BJ (cell line): ENCODE results near the gene FUT9. TPM values are rescaled to one million over a fixed set of nuclear protein-coding genes. Genes with fewer than 3 reads are reported as not detected.

Experiments
- CTCF ChIA-PET: fragments of 350-600 bp; formaldehyde crosslinking; extraction: SDS; loops from one replicate; lab custom pipeline; 2021; ENCODE audit warnings: antibody characterized with exemption, inconsistent platforms; lab: Yijun Ruan, JAX
- POLR2A ChIA-PET: fragments of 300-600 bp; sonication (Branson Sonifier 250); formaldehyde crosslinking; extraction: SDS; loops from one replicate; lab custom pipeline; 2021; ENCODE audit warnings: antibody characterized with exemption; lab: Charles Lee
- DNase-seq: peaks from one replicate; pipeline ENCODE4 v3.0.0-alpha.2; 2011; ENCODE audit warnings: low read depth
- H3K27me3 ChIP-seq: 2 replicates; pipeline ENCODE4 v1.6.0; 2011; ENCODE audit warnings: low read length; ENCODE audit not compliant: control insufficient read depth, insufficient read depth
- H3K36me3 ChIP-seq: 2 replicates; pipeline ENCODE4 v1.5.1; 2011; ENCODE audit warnings: low read length; ENCODE audit not compliant: control insufficient read depth, insufficient read depth
- H3K4me3 ChIP-seq: 2 replicates; pipeline ENCODE4 v1.5.1; 2011; ENCODE audit warnings: low read depth, mild to moderate bottlenecking, control low read depth, low read length
- polyA minus RNA-seq: library from RNA; depleted of rRNA, polyadenylated mRNA; stranded (reverse); fragments of >200 nt; gene quantifications from 2 replicates; pipeline ENCODE4 v1.2.3, GENCODE V29; 2011; rRNA and poly(A)+ RNA removed
- polyA plus RNA-seq: library from polyadenylated mRNA; depleted of rRNA; stranded (reverse); fragments of >200 nt; gene quantifications from 2 replicates; pipeline ENCODE4 v1.2.3, GENCODE V29; 2011; rRNA removed
- TF ChIP-seq, protein P1 (sequence below): IDR thresholded peaks from 2 replicates; pipeline ENCODE4 v1.5.1; 2011; ENCODE audit warnings: low read depth, mild to moderate bottlenecking, control low read depth, inconsistent platforms, low read length, moderate library complexity; ENCODE audit not compliant: insufficient read depth

FUT9 gene
- polyA plus RNA-seq (not detected in 2 replicates), polyA minus RNA-seq (not detected in 2 replicates)

DNA sequence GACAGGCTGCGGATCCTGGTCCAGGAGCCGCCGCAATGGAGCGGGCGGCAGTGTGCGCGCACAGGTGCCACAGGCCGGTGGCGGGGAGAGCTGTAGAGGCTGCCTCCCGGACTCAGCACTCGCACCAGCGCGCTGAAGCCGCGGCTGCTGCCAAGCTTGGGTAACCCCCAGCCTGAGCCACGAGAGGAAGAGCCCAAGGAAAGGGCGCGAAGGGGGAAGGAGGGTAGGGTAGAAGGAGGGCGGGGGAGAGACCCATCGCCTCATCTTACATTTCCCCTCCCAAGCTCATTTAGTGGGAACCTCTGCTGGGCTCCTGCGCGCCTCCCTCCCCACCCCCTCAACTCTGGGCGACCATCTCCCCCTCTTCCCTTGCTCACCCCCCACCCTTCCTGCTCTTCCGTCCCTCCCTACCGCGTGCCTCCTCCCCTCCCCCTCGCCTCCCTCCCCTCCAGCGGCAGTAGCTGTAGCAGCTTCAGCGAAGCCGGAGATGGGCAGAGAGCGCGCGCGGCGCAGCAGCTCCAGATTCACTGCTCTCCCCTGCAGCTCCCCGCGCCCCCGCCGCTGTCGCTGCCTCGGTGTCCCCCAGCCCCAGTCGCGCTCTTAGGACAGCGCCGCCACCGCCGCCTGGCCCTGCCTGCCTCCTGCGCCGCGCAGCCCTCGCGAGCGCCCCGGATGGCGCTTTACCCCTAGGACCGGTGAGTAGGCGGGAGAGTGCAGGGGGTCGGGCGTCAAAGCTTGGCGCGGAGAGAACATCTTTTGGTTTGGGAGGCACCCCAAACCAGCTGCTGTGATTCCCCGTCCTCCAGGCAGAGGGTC lies at the start of gene FUT9:
FUT9 (plus strand) TSS at position 457 of the 816 bp plus-strand sequence. CDS start 187,182 bp downstream, outside the sequence.
- ChIA-PET POLR2A (no interaction called here), CTCF (interaction anchor here (0.6 kb wide), 1 partner anchor 570 kb away, joined by 3 read pairs; no protein-coding TSS in a partner anchor)
- Histone ChIP-seq H3K36me3 (no peaks in the 10 kb centered on the region), H3K4me3 (no peak within 1 kb of the TSS), H3K27me3 (no peaks in the 10 kb centered on the region)
- no peak for DNase-seq
- TF ChIP-seq, protein P1, sequence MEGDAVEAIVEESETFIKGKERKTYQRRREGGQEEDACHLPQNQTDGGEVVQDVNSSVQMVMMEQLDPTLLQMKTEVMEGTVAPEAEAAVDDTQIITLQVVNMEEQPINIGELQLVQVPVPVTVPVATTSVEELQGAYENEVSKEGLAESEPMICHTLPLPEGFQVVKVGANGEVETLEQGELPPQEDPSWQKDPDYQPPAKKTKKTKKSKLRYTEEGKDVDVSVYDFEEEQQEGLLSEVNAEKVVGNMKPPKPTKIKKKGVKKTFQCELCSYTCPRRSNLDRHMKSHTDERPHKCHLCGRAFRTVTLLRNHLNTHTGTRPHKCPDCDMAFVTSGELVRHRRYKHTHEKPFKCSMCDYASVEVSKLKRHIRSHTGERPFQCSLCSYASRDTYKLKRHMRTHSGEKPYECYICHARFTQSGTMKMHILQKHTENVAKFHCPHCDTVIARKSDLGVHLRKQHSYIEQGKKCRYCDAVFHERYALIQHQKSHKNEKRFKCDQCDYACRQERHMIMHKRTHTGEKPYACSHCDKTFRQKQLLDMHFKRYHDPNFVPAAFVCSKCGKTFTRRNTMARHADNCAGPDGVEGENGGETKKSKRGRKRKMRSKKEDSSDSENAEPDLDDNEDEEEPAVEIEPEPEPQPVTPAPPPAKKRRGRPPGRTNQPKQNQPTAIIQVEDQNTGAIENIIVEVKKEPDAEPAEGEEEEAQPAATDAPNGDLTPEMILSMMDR = no peak

DNA sequence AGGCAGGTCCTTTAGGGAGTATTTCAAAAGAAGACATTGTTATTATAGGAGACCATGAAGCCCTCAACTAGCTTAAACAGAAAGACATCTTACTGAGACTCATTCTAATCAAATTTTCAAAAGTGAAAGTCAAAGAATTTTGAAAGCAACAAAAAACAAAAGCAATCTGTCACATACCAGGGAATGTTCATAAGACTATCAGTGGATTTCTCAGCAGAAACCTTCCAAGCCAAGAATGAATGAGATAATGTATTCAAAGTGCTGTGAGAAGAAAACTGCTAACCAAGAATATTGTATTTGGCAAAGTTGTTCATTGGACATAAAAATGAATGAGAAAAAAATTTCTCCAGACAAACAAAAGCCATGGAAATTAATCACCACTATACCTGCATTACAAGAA lies 48.2 kb upstream of the FUT9 start:
- TF ChIP-seq, protein P1 = no peak
- POLR2A ChIA-PET = no interaction called here
- H3K27me3 ChIP-seq = no peaks in the 10 kb centered on the region
- H3K36me3 ChIP-seq = no peaks in the 10 kb centered on the region
- H3K4me3 ChIP-seq = no peak overlapping the region
- CTCF ChIA-PET = no interaction called here
- no peak for DNase-seq

DNA sequence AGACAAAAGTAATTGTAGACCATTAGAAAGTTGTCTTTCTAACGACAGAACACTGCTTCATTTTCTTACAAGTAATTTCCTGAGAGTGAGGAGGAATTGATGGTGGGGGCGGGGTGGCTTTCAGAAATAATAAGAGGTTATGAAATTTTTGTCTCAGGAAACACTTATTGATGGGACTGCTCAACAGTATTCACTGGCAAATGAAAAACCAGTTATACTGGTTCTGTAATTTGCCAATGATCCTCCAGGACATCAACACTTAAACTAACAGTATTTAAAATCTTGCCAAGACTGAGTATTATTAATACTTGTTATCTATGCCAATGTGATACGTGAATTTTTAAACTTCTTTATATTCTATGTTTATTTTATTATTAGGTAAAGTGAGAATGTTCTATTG lies 41.8 kb upstream of the FUT9 start:
- no peaks in the 10 kb centered on the region for H3K36me3 ChIP-seq
- H3K4me3 ChIP-seq = no peak overlapping the region
- no peaks in the 10 kb centered on the region for H3K27me3 ChIP-seq
- no peak for DNase-seq
- ChIA-PET CTCF (no interaction called here), POLR2A (no interaction called here)
- TF ChIP-seq, protein P1 = no peak

DNA sequence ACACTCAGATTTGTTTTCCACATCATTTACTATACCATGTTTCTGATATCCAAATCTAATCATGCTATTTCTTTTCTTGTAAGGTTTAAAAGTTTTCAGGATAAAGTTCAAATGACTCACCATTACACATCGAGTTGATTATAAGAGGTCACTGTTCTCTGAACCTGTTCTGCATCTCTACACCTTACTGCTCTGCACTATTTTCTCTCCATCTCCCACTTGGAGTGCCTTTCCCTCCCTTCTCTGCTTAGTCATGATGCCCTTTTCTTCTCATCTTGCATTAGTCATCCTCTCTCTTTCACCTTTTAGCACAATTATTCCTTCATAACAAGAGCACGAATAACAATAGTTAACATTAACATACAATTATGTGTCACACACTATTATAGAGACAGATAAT lies 37.5 kb upstream of the FUT9 start:
- H3K36me3 ChIP-seq = no peaks in the 10 kb centered on the region
- H3K4me3 ChIP-seq = no peak overlapping the region
- POLR2A ChIA-PET = no interaction called here
- no peak for DNase-seq
- CTCF ChIA-PET = no interaction called here
- no peaks in the 10 kb centered on the region for H3K27me3 ChIP-seq
- TF ChIP-seq, protein P1 = no peak

DNA sequence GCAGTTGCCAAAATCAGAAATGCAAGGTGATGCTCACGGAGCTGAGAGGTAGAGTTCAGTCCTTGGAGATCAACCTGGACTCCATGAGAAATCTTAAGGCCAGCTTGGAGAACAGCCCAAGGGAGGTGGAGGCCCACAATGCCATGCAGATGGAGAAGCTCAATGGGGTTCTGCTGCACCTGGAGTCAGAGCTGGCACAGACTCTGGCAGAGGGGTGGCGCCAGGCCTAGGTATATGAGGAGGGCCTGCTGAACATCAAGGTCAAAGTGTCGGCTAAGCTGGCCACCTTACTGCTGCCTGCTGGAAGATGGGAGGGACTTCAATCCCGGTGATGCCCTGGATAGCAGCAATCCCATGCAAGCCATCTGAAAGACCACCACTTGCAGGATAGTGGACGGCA lies 23.9 kb upstream of the FUT9 start:
- POLR2A ChIA-PET = no interaction called here
- Histone ChIP-seq H3K27me3 (no peaks in the 10 kb centered on the region), H3K4me3 (no peak overlapping the region), H3K36me3 (no peaks in the 10 kb centered on the region)
- CTCF ChIA-PET = no interaction called here
- no peak for DNase-seq
- TF ChIP-seq, protein P1 = no peak
